Inflammatory macrophage (primary cell): ENCODE measurements around the gene ACSS1.
A peak's percentile ranks its signal among the peaks of the same experiment; 100 is the strongest.

Source experiments
- DNase-seq, 2 donors: peaks; one replicate each; pipeline ENCODE4 v3.0.0-alpha.2; 2020 to 2022

Gene ACSS1

DNA sequence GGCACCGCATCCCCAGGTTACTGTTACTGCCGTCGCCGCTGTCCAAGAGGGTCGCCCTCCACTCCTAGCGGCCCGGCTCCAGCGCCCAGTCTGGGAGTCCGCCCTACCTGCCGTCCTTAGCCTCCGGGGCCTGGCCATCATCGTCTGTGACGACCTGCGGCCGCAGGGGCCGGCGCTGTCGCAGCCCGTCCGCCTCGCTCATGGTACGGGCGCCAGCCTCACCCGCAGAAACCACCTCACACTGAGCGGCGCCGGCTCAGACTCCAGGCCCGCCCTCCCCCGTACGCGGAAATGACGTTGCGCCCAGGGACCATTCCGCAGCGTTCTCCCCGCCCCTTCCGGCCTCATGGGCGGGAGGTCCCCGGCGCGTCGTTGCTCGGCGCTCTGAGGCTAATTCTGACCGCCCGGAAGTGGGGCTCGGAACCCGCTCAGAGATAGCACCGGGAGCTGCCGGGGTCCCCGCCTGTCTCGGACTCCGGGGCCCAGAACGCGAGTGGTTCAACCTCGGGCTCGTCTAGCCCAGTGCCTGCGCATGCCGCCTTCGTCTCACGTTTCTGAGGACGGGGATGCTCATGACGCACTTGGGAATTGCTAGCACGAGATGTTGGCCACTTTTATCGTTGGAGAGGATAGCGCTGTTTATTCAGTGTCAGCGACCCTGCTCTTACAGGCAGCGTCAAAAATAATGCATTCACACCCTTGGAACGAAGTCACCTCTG, 65.3 kb downstream of the ACSS1 start, which contains the start of gene APMAP:
APMAP (minus strand) TSS at position 265 of the 719 bp plus-strand sequence; CDS start at position 202, 63 bp downstream.
- DNase-seq: peak; percentile 93 to 96

DNA sequence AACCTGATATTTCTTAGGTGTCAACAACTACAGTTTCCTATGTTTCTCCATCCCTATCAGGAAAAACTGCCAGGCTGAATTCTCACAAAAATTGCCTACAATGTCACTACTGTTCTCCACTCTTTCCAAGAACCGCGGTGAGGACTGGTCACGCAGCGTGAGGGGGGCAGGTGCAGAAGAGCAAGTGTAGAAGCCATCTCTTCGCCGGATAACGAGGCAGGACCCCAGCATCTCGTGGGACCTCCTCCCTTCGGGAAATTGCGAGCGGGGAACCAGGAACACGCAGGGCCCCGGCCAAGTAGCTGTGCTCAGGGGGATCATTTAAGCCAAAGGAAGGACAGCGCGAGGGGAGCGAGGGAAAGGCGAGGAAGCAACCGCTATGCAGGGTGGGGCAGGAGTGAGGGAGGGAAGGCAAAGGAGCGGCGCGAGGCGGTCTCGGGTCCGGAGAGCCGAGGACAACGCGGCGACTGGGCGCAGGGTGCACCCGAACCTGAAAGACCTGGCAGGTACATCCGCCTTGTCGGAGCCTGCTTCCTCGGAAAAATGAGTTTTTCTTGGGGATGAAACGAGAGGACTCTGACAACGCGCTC, 65.9 kb downstream of the ACSS1 start:
- DNase-seq: peak in 1 of 2 donors; percentile 6

GRCh38 chr20:24990810-24991252, 67.1 kb downstream of the ACSS1 start:
- DNase-seq: no peak

- no peak for DNase-seq
Measured at GRCh38 chr20:24989162-24989561, 68.8 kb downstream of the ACSS1 start.

- DNase-seq: no peak
Measured at GRCh38 chr20:24987873-24988835, 69.8 kb downstream of the ACSS1 start.

GRCh38 chr20:24987244-24987643, 70.7 kb downstream of the ACSS1 start:
- no peak for DNase-seq

DNA sequence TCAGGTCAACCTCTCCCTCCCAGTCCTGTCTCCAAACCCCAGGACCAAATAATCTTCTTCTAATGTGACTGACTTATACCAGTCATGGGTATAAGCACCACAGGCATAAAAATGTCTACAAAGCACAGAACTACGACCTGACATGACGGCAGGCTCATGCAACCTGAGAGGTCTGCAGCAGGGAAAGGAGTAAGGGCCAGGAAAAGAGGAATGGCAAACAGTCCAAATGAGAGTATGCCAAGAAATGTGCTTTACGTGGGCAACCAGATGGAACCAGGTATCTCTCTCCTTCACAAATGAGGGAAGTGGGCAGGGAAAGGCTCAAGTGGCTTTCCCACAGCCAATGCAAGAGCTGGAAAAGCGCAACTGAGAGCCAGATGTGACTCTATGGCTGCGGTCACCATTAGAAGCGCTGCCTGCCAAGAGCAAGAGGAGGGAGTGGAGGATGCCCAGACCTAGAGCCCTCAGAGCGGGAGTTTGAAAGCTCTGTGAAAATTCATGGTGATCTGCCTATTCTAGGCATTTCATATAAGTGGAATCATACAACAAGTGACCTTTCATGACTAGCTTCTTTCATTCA, 71.4 kb downstream of the ACSS1 start:
- DNase-seq: no peak

DNA sequence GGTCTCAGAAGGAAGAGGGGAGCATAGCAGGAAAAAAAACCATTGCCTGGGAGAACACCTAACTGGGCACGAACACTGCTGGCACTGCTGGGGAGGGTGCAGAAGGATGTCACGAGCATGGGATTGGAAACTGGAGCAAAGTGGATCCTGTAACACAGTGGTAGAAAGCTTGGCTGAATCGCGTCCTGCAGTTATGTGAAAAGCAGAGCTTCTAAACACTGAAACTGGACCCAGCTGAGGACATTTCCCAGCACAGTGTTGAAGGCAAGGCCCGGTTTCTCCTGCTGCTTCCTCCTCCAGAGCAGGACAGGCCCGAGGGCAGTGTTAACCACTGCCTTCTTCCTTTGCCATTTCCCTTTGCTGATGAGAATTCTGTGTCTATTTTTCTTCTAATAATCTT, 72.1 kb downstream of the ACSS1 start:
- DNase-seq: peak in 1 of 2 donors; percentile 20

DNA sequence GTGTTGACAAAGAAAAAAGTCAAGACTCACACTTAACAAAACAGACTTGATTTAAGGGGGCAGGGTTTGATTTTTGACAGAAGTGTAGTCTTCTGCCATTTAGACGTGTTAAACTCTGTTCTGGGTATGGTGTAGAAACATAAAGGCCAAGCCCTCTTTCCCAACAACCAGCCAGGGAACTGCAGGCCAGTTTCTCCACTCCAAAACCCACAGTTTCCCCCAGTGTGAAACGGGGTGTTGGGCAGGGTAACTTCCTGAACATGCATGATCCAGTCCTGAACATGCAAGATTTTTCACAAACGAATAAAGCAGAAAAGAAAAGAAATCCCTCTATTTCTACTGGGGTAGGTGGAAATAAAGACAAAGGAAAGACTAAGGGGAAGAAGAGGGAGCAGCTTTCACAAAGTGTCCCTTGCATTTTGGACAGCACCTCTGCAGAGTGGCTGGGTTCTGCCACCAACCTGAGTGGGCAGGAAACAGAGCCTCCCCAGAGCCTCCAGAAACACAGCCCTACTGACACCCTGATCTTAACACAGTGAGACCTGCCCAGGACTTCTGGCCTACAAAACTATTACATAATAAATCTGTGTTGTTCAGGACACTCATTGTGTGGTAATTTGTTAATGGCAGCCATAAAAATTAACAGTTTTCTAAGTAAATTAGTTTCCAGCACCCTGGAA, 72.8 kb downstream of the ACSS1 start:
- DNase-seq: peak; percentile 89 to 90

- no peak for DNase-seq
Measured at GRCh38 chr20:24983896-24984295, 74.0 kb downstream of the ACSS1 start.

DNA sequence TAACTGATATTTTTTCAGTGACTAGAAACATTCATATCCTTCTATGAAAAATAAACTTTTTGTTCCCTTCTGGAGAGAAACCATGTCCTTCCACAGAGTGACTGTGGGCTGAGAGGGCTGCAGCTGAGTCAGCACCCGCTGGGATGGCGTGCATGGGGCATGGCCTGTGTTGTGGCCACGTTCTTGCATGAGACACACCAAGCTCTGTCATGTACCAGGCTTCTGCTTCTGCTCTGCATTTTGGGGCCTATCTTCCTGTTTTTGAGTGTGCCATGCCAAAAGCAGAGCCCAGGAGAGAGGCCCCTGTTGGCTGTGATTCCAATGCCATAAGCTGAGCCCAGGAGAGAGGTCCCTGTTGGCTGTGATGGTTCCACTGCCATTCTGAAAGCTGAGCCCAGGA, 76.1 kb downstream of the ACSS1 start:
- DNase-seq: peak; percentile 87 to 92

DNA sequence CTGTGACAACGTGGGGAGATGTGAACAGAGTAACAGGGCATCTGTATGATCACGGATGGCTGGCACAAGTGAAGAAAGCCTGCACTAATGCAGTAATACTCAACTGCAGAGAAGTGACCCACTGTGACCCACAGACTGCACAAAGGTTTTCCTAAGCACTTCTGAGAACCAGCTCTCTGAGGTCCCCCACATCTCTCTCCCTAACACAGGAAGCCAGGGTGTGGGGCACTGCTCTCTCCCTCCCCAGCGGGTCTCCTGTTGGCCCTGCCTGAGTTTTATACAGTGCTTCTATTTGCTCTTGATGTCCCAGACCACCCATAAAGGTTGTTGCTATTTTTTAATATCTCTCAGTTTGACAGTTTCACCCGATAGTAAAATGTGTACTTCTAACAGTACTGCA, 76.7 kb downstream of the ACSS1 start:
- DNase-seq: no peak

DNA sequence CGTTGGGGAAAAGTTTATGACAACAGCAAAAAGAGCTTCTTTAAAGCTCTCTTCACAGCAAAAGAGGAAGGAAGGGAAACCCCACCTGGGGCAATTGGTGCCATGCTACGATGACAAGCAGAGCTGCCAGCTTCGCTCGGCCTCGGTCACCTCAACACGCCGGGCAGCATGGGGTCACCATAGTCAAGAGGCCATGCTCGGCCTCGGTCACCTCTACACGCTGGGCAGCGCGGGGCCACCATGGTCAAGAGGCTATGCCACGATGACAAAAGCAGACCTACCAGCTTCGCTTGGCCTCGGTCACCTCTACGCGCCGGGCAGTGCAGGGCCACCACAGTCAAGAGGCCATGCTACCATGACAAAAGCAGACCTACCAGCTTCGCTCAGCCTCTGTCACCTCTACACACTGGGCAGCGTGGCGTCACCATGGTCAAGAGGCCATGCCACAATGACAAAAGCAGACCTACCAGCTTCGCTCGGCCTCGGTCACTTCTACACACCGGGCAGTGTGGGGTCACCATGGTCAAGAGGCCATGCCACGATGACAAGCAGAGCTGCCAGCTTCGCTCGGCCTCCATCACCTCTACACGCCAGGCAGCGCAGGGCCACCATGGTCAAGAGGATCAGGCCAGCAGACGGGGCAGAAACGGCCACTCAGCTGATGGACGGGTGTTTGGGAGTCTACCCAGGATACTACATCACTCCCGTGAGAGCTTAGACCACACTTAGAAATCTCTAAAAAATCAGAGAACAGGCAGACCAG, 77.5 kb downstream of the ACSS1 start:
- peak in 1 of 2 donors; percentile 29 for DNase-seq

- DNase-seq: no peak
Measured at GRCh38 chr20:24979036-24979960, 78.6 kb downstream of the ACSS1 start.

- no peak for DNase-seq
Measured at GRCh38 chr20:24978513-24978912, 79.4 kb downstream of the ACSS1 start.

DNA sequence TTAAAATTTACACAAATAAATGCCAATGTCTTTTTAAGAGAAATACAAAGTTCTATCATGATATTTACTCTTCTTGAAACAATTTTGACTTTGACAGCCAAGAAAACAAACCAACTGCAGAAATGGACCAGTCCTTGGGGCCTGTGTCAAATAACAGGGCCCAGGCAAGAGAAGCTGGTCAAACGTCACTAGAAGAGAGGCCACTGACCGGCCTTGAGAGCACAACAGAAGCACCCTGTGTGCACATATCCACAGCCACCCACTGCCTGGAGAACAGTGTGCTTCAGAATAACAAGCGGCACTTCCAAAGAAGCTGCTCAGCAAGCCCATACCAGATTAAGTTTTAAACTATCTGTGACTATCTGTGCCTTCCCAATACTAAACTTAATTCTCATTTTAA, 80.1 kb downstream of the ACSS1 start:
- DNase-seq: no peak

DNA sequence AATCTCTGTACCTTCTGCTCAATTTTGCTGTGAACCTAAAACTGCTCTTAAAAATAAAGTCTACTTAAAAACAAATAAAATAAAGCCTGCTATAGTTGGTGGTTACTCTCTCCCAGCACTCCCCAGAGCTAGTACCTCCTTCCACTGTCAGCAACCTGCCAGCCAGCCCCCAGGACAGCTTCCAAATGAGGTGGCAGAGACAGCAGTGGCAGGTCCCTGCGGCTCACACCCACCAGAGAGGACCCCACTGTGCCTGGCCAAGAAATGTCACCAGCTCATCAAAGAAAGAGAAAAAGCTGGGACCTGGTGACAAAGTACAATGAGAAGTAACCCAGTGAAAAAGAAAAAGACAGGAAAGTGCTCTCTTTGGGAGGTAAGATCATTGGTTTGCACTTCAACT, 80.6 kb downstream of the ACSS1 start:
- no peak for DNase-seq

GRCh38 chr20:24972341-24972740, 85.6 kb downstream of the ACSS1 start:
- DNase-seq: no peak

- DNase-seq: no peak
Measured at GRCh38 chr20:24971376-24972101, 86.4 kb downstream of the ACSS1 start.
